Frontal cortex (tissue), 4 donors: ENCODE measurements around the gene C19orf85. TPM values are rescaled to one million over a fixed set of nuclear protein-coding genes. Genes with fewer than 3 reads are reported as not detected.

Source experiments
- DNase-seq, 2 donors: peaks; one replicate each; pipeline ENCODE4 v3.0.0; 2012; ENCODE audit warnings: low spot score in 2 of 2
- FAIRE-seq: peaks from 2 replicates; lab custom pipeline; 2012; peaks lifted over from hg19 to GRCh38; lab: Jason Lieb, UNC
- total RNA-seq: library from RNA; depleted of rRNA; stranded (reverse); fragments of >200 nt; gene quantifications from one replicate; pipeline ENCODE4 v1.2.3, GENCODE V29; 2014
- donor health status: control.
- donor health status: control.
- donor health status: control.

Gene C19orf85
- total RNA-seq, 1 donor from 2014 or later, result not detected

DNA sequence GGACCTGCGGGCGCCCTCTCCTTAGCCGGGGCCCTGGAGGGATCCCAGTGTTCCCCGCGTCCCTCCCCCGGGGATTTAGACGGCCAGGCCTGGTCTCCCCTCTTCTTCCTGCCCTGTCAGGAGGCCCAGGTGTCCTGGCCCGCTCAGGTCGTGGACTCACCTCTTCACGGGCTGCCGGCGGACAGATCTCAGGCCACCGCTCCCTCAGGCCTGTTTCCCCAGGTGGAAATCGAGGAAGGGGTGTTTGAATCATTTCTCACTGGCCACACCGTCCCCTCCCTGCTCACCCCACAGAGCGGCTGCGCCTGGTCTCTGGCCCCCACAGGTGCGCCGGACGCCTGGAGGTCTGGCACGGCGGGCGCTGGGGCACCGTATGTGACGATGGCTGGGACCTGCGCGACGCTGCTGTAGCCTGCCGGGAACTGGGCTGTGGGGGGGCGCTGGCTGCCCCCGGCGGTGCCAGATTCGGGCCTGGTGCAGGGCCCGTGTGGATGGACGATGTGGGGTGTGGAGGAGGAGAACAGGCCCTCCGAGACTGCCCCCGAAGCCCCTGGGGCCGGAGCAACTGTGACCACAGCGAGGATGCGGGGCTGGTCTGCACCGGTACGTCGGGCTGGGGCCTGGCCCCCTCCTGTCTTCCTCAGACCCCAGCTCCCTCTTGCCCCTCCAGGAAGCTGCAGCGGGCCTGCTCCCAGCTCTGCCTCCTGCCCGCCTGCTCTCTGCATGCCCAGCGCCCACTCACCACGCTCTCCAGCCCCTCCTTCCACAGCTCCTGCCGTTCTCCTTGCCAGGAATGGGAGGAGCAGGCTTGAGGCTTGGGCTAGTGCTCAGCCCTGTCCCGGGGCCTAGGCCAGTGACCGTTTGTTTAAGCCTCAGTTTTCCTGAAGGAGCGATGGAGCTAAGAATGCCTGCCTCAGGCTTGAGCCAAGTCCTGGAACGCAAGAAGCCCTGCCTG is 26.2 kb upstream of the C19orf85 start:
- FAIRE-seq, result no peak
- no peak for DNase-seq

DNA sequence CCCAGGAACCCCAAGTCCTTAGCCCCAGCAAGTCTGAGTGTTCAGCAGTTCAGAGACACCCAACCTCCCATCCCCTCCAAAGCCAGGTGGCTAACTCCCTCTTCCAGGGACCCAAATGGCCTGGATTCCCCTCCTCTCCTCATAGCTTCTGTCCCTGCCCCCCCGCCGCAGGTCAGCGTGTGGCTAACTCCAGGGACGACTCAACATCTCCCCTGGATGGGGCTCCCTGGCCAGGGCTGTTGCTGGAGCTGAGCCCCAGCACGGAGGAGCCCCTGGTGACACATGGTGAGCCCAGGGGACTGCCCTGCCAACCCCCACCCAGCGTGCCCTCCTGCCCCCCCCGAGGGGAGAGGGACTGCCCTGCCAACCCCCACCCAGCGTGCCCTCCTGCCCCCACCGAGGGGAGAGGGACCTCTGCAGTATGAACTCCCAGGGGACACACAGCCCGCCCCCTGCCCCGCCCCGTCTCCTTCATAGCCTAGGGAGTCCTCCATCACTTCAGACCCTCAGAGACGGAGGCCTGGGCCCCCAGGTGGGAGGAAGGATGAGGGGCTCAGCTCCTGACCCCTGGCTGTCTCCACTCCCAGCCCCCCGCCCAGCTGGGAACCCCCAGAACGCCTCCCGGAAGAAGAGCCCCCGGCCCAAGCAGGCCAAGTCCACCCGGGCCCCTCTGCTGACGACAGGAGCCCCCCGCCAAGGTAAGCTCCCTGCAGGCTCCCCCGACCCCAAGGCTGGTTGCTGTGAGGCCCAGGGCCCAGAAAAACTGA is 25.3 kb upstream of the C19orf85 start:
- DNase-seq, result no peak
- no peak for FAIRE-seq

DNA sequence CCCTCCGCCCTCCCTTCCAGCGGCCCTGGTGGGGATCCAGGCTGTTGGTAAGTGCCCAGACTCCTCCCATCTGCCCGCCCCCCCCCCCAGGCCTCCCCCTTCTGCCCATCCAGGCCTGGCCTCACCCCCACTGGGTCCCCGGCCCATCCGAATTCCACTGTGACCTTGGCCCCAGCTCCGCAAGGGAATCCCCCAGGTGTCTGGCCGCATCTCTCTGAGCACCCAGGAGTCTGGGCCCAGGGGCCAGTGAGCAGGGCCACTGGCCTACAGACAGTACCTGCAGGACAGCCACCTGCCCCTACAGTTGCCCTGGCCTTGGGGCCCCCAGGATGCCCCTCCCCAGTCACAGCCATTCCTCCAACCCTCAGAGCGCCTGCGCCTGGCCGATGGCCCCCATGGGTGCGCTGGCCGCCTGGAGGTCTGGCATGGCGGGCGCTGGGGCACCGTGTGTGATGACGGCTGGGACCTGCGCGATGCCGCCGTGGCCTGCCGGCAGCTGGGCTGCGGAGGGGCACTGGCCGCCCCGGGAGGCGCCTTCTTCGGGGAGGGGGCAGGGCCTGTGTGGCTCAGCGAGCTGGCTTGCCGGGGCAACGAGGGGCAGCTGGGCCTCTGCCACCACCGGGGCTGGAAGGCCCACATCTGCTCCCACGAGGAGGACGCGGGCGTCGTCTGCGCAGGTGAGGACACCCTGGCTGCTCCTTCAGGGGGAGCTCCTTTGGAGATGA is 24.6 kb upstream of the C19orf85 start:
- no peak for DNase-seq
- no peak for FAIRE-seq

DNA sequence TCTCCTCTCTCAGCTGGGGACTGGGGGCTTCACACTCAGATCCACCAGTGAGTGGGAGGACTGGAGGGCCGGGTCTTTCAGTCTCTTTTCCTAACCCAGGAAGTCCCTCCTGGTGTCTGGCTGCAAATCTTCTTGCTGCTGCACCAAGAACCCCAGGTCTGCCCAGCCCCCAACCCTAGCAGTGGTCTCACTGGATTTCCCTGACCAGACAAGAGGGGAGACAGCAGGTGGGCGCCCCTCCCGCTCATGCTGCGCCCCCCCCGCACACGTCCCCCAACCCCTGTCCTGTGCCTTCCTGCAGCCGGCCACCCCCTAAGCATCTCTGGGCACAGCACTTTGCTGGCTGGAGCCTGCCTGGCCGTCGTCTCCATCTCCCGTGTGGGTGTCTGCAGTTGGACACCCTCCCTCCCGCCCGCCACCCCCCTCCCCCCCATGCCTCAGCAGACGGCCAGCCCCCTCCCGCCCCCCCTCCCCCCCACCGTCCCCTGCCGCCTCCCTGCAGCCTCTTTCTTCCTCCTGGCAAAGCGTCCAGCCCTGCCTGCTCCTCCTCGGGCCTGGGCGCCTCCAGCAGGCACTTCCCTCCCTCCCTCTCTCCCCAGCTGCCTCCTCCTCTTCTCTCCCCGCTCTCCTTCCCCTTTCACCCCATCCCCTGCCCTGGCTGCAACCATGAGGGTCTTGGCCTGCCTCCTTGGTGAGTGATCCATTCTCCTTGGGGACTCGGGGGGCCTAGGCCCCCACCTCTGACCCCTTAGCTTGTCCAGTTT is 23.6 kb upstream of the C19orf85 start, which contains the start of gene SSC5D:
Gene SSC5D (plus strand): TSS at position 513 of the 764 bp plus-strand sequence. CDS start 154 bp downstream, at position 667.
- DNase-seq (peak in 1 of 2 donors; percentile 72), FAIRE-seq (no peak)

DNA sequence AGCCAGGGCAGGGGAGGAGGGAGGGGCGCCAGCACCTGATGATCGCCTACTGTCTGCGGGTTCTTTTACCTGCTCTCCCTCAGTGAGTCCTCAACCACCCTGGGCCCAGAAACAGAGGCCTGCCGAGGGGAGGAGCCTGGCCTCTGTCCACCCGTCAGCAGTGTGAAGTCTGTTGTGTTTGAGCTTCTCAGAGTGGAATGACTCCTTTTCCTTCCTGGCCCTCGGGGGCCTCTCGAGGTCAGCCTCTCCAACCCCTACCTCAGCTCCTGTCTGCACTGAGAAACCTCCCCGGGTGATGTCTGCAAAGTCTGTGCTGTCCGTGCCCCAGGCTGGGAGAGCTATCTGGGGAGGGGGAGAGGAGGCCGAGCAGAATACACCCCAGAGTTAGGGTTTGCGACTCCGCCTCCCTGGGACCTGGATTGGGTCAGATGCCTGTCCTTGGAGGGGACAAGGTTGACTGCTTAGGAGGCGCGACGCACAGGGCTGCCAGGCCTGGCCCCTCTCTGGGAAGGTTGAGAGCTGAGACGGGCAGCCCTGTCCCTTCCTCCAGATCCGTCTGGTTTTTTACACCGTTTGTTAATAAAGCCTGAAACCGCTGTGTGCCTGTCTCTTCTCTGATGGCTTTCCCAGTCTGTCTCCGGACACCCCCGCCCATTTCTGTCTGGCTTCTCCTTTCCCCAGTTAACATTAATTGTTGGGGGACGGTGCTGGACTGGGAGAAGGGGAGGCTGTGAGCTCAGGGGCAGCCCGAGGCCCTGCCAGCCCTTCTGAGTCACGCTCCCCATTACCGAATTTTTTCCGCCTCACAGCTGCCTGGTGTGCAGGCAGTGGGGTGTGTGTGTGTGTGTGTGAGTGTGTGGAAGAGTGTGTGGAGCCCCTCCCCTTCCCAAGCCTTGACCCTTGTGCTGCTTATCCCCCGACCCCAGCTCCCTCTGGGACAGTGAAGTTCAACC is 22.7 kb upstream of the C19orf85 start:
- DNase-seq, result peak in 1 of 2 donors; percentile 71
- FAIRE-seq, result no peak

DNA sequence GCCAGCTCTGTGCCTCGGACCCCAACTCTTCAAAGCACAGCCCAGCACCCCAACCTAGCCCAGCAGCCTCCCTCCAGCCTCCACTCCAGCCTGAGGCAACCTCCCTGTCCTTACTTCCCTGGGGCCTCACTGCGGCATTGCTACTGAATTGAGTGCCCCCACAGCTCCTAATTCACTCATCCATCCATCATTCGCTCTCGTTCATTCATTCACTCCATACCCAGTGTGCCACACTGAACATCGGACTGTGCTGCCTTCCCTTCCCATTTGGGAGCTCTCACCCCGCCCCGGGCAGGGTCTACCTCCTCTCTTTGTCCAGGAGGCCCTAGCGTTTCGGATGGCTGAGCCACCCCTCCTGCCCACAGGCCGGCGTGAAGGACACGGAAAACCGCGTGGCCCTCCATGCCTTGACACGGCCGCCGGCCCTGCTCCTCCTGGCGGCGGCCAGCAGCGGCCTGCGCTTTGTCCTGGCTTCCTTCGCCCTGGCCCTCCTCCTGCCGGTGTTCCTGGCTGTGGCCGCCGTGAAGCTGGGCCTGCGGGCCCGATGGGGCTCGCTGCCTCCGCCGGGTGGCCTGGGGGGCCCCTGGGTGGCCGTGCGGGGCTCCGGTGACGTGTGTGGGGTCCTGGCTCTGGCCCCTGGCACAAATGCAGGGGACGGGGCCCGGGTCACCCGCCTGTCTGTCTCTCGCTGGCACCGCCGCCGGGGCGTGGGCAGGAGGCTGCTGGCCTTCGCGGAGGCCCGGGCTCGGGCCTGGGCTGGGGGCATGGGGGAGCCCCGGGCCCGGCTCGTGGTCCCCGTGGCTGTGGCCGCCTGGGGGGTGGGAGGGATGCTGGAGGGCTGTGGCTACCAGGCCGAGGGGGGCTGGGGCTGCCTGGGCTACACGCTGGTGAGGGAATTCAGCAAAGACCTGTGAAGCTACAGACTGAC is 21.8 kb upstream of the C19orf85 start:
- no peak for DNase-seq
- FAIRE-seq, result no peak

DNA sequence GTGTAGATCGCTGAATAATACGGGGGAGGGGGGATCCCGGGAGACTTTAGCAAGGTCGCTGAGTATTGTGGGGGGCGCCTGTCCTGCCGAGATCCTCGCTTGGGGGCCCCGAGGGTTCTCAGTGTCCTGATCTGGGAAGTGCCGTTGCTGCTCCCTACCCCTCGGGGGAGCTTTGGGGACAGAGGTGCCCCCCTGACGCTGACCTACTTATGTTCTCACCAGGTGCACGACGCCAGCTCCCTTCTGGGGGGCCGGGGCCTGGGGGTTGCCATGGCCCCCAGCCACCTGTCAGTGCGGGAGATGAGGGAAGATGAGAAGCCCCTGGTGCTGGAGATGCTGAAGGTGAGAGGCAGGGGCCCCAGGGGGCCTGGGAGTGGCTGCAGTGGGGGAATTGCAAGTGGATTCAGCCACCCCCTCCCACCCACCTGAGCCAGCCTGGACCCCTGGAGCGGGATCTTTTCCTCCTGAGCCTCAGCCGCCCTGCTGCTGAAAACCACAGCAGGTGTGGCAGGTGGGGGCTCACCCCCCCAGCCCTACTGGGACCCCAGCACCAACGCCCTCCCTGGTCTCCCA is 21.0 kb upstream of the C19orf85 start:
- DNase-seq (peak in 1 of 2 donors; percentile 61), FAIRE-seq (no peak)

DNA sequence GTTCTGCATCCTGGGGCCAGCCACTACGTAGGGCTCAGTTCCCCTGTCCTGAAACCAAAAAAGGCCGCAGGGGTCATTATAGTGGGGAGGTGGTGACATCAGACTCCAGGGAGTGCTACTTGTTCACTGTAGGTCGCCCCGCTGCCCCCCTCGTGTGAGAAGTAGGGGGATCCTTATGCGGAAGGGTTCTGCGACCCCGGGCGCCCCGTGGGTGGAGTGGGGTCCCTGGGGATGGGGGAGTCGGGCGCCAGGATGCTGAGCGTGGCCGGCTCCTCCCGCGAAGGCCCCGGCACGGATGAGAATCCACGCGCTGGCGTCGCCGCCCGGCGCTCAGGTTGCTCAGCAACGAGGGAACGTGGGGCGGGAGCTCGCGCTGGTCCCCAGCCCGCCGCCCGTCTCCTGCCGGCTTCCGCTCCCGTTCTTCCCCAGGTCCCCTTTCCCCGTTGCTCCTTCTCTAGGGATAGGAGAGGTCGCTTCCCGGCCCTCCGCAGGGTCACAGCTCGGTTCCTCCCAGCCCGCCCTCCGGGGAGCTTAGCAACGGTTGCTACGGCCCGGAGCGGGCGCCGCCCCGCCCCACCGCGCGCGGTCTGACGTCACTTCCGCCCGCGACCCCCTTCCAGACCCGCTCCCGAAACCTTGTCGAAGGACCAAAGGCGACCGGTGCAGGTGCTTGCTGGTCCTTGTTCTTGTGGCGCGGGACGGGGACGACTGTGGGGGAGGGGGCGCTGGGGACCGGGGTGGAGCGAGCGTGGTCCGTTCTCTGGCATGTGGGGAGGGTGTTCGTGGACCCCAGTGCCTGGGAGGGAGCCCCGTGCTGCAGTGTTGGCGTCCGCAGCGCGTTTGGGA is 20.3 kb upstream of the C19orf85 start, which contains the start of gene NAT14:
Gene NAT14 (plus strand): TSS at position 596 of the 846 bp plus-strand sequence. CDS start 521 bp downstream, outside the sequence.
- FAIRE-seq (no peak), DNase-seq (peak; percentile 91 to 93)

DNA sequence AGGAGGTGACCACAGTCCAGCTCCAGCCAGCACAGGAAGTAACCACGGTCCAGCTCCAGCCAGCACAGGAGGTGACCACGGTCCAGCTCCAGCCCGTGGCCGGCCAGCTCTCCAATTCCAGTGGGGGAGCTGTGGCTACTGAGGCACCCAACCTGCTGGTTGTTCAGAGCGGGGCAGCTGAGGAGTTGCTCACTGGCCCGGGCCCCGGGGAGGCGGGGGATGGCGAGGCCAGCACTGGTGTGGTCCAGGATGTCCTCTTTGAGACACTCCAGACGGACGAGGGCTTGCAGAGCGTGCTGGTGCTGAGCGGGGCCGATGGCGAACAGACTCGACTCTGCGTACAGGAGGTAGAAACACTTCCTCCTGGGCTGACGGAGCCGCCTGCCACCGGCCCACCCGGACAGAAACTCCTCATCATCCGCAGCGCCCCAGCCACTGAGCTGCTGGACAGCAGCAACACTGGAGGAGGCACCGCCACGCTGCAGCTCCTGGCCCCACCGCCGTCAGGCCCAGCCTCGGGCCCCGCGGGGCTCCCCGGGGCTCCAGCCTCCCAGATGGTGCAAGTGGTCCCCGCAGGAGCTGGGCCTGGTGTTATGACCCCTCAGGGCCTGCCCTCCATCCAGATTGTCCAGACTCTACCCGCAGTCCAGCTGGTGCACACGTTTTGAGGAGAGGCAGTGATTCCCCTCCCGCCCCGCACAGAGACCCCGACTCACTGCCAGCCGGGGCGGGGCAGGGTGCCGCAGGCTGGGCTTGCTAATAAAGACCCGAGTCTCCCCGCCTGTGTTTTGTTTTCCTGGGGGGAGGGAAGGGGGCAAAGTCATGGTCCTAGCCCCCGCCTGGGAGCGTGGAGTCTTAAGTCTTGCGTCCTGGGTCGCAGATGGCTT is 19.4 kb upstream of the C19orf85 start:
- DNase-seq (no peak), FAIRE-seq (no peak)

DNA sequence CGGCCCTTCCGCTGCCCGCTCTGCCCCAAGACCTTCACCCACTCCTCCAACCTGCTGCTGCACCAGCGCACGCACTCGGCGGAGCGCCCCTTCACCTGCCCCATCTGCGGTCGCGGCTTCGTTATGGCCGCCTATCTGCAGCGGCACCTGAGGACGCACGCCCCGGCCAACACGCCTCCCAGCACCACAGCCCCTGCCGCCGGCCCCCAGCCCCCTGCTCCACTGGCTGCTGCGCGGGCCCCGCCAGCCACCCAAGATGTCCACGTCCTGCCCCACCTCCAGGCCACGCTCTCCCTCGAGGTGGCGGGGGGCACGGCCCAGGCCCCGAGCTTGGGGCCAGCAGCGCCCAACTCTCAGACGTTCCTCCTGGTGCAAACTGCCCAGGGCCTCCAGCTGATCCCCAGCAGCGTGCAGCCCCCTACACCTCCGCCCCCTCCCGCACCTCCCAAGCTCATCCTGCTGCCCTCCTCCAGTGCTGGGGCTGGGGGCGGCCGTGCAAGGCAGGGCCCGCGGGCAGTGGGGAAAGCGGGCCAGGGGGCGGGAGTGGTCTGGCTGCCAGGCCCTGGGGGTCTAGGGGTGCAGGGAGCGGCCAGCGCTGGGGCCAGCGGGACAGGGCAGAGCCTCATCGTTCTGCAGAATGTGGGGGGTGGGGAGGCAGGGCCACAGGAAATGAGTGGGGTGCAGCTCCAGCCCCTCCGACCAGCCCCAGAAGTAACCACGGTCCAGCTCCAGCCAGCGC is 18.6 kb upstream of the C19orf85 start:
- DNase-seq, result no peak
- FAIRE-seq, result no peak

DNA sequence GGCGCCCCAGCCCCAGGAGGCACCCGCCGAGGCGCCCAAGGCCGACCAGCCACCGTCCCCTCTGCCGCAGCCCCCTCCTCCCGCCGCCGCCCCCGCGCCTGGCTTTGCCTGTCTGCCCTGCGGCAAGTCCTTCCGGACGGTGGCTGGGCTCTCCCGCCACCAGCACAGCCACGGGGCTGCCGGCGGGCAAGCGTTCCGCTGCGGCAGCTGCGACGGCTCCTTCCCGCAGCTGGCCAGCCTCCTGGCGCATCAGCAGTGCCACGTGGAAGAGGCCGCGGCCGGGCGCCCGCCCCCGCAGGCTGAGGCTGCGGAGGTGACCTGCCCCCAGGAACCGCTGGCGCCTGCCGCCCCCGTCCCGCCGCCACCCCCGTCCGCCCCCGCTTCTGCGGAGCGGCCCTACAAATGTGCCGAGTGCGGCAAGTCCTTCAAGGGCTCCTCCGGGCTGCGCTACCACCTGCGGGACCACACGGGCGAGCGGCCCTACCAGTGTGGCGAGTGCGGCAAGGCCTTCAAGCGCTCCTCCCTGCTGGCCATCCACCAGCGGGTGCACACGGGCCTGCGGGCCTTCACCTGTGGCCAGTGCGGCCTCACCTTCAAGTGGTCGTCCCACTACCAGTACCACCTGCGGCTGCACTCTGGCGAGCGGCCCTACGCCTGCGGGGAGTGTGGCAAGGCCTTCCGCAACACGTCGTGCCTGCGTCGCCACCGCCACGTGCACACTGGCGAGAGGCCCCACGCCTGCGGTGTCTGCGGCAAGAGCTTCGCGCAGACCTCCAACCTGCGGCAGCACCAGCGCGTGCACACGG is 17.8 kb upstream of the C19orf85 start:
- FAIRE-seq (no peak), DNase-seq (no peak)

DNA sequence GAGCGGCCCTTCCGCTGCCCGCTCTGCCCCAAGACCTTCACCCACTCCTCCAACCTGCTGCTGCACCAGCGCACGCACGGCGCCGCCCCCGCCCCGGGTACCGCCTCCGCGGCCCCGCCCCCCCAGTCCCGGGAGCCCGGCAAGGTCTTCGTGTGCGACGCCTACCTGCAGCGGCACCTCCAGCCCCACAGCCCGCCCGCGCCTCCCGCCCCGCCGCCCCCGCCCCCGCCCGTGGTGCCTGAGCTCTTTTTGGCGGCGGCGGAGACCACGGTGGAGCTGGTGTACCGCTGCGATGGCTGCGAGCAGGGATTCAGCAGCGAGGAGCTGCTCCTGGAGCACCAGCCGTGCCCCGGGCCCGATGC is 17.2 kb upstream of the C19orf85 start:
- DNase-seq, result no peak
- no peak for FAIRE-seq

DNA sequence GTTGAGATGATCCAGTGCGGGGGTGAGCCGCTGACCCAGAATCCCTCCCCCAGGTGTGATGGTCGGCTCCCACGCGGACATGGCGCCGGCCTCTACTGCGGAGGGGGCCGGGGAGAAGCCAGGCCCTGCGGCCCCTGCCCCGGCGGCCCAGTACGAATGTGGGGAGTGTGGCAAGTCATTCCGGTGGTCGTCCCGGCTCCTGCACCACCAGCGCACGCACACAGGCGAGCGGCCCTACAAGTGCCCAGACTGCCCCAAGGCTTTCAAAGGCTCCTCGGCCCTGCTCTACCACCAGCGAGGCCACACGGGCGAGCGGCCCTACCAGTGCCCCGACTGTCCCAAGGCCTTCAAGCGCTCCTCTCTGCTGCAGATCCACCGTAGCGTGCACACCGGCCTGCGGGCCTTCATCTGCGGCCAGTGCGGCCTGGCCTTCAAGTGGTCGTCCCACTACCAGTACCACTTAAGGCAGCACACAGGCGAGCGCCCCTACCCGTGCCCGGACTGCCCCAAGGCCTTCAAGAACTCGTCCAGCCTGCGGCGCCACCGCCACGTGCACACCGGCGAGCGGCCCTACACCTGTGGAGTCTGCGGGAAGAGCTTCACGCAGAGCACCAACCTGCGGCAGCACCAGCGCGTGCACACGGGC is 16.7 kb upstream of the C19orf85 start:
- FAIRE-seq (no peak), DNase-seq (no peak)
